Neutrophil (primary cell): Measurements from ENCODE around the gene CAMK2G.
"Not testable (repeated sequence)": the region's sequence is repeated elsewhere in the genome, so short reads cannot be mapped to it uniquely, and the experiment has no call there.

Experiments
- H3K27ac ChIP-seq: fragments of 200-600 bp; sonication (generic); 2 replicates; pipeline ENCODE4 v1.5.1; 2016; ENCODE audit warnings: mild to moderate bottlenecking, moderate library complexity
- H3K27me3 ChIP-seq: fragments of 200-600 bp; sonication (generic); 2 replicates; pipeline ENCODE4 v1.6.0; 2016; ENCODE audit warnings: mild to moderate bottlenecking
- H3K36me3 ChIP-seq: fragments of 200-600 bp; sonication (generic); 2 replicates; pipeline ENCODE4 v1.5.1; 2017
- H3K4me1 ChIP-seq, 2 experiments: fragments of 200-600 bp in 1 of 2; sonication (generic) in 1 of 2; 1 replicate in 1 of 2; 2 replicates in 1 of 2; pipeline versions ENCODE4 v1.5.1 to v1.6.1; 2013 to 2016; ENCODE audit warnings: low read depth in 1 of 2, low read length in 1 of 2, mild to moderate bottlenecking in 1 of 2, moderate library complexity in 1 of 2; ENCODE audit not compliant: control insufficient read depth in 1 of 2, insufficient read depth in 1 of 2
- H3K4me3 ChIP-seq, 2 experiments: fragments of 200-600 bp in 1 of 2; sonication (generic) in 1 of 2; 1 replicate in 1 of 2; 2 replicates in 1 of 2; pipeline ENCODE4 v1.5.1; 2013 to 2016; ENCODE audit warnings: low read depth in 1 of 2, low read length in 1 of 2, mild to moderate bottlenecking in 1 of 2, moderate library complexity in 1 of 2
- H3K9me3 ChIP-seq: fragments of 200-600 bp; sonication (generic); 2 replicates; pipeline ENCODE4 v1.5.1; 2016
- TF ChIP-seq, protein P1 (sequence below): fragments of 200-600 bp; sonication (generic); IDR thresholded peaks from 2 replicates; pipeline ENCODE4 v1.5.1; 2016; ENCODE audit warnings: antibody characterized with exemption

CAMK2G gene

DNA sequence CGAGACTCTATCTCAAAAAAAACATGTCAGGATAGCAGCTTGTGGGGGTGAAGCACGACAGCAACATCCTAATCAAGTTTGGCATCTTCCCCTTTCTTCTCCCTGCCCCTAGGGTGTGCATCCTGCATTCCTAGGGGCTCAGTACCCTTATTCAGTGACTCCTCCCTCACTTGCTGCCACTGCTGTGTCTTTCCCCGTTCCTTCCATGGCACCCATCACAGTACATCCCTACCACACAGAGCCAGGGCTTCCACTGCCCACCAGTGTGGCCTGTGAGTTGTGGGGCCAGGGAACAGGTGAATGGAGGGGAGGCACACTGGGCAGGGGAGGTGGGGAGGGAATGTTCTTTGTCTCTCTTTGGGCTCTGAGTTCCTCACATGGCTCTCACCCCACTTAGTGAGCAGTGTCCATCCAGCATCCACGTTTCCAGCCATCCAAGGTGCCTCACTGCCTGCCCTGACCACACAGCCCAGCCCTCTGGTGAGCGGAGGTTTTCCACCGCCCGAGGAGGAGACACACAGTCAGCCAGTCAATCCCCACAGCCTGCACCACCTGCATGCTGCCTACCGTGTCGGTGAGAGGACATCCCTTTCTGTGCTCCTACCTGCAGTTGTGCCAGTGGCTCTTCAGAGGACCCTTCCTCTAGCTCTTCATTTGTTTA is 74.3 kb downstream of the CAMK2G start:
- no peaks in the 10 kb centered on the region for H3K27me3 ChIP-seq
- peak overlapping the region; percentile 20 for H3K27ac ChIP-seq
- H3K4me3 ChIP-seq, result no peak overlapping the region
- H3K36me3 ChIP-seq, result peaks cover 100% of the 10 kb centered on the region
- TF ChIP-seq, protein P1, sequence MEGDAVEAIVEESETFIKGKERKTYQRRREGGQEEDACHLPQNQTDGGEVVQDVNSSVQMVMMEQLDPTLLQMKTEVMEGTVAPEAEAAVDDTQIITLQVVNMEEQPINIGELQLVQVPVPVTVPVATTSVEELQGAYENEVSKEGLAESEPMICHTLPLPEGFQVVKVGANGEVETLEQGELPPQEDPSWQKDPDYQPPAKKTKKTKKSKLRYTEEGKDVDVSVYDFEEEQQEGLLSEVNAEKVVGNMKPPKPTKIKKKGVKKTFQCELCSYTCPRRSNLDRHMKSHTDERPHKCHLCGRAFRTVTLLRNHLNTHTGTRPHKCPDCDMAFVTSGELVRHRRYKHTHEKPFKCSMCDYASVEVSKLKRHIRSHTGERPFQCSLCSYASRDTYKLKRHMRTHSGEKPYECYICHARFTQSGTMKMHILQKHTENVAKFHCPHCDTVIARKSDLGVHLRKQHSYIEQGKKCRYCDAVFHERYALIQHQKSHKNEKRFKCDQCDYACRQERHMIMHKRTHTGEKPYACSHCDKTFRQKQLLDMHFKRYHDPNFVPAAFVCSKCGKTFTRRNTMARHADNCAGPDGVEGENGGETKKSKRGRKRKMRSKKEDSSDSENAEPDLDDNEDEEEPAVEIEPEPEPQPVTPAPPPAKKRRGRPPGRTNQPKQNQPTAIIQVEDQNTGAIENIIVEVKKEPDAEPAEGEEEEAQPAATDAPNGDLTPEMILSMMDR, result no peak
- no peaks in the 10 kb centered on the region for H3K4me1 ChIP-seq
- H3K9me3 ChIP-seq, result no peaks in the 10 kb centered on the region

DNA sequence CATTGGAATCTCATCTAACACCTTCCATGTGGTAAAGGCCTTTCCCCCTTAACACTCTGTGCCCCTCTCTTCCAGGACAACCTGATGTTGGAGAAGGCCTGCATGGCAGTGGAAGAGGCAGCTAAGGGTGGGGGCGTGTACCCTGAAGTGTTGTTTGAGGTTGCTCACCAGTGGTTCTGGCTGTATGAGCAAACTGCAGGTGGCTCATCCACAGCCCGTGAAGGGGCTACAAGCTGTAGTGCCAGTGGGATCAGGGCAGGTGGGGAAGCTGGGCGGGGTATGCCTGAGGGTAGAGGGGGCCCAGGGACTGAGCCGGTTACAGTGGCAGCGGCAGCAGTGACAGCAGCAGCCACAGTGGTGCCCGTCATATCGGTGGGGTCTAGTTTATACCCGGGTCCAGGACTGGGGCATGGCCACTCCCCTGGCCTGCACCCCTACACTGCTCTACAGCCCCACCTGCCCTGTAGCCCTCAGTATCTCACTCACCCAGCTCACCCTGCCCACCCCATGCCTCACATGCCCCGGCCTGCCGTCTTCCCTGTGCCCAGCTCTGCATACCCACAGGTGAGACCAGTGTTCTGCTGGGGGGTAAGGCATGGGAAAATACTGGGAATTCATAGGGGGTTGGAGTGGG is 75.3 kb downstream of the CAMK2G start:
- H3K9me3 ChIP-seq, result no peaks in the 10 kb centered on the region
- H3K4me1 ChIP-seq, result no peaks in the 10 kb centered on the region
- H3K27me3 ChIP-seq, result no peaks in the 10 kb centered on the region
- H3K27ac ChIP-seq, result no peak overlapping the region
- TF ChIP-seq, protein P1, result no peak
- peaks cover 100% of the 10 kb centered on the region for H3K36me3 ChIP-seq
- H3K4me3 ChIP-seq, result no peak overlapping the region

DNA sequence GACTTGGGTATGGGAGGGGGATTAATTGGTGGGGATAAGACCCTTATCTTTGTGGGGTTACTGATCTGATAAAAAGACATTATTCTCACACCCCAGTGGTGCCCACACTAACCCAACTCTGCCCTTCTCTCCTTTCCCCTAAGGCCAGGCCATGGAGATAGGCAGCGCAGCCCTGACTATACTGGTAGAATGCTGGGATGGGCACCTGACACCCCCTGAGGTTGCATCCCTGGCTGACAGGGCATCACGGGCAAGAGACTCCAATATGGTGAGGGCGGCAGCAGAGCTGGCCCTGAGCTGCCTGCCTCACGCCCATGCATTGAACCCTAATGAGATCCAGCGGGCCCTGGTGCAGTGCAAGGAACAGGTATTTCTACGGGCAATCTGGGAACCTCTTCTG is 76.3 kb downstream of the CAMK2G start:
- Histone ChIP-seq H3K27me3 (no peaks in the 10 kb centered on the region), H3K4me1 (no peaks in the 10 kb centered on the region), H3K4me3 (no peak overlapping the region), H3K27ac (no peak overlapping the region), H3K9me3 (no peaks in the 10 kb centered on the region), H3K36me3 (peaks cover 100% of the 10 kb centered on the region)
- TF ChIP-seq, protein P1, result no peak

DNA sequence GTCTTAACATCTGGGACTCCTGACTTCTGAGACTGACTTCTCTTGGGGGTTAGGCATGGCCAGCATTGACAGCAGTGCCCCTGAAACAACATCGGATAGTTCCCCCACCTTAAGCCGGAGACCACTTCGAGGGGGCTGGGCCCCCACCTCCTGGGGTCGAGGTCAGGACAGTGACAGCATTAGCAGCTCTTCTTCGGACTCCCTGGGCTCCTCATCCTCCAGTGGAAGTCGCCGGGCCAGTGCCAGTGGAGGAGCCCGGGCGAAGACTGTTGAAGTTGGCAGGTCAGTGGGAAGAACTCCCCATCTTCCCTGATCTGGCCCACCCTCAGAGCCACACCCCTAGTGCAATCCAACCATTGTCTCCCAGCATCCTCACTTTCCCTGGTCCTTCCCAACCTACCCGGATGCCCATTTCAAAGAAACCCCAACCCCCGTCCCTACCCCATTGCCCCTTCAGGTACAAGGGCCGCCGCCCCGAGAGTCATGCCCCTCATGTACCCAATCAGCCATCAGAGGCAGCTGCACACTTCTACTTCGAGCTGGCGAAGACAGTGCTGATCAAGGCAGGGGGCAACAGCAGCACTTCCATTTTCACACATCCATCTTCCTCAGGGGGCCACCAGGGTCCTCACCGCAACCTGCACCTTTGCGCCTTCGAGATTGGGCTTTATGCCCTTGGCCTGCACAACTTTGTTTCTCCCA is 76.9 kb downstream of the CAMK2G start:
- no peaks in the 10 kb centered on the region for H3K9me3 ChIP-seq
- no peaks in the 10 kb centered on the region for H3K27me3 ChIP-seq
- no peak overlapping the region for H3K4me3 ChIP-seq
- no peak overlapping the region for H3K27ac ChIP-seq
- H3K36me3 ChIP-seq, result peaks cover 100% of the 10 kb centered on the region
- H3K4me1 ChIP-seq, result no peaks in the 10 kb centered on the region
- TF ChIP-seq, protein P1, result no peak

GRCh38 chr10:73796766-73797165 is 77.6 kb downstream of the CAMK2G start:
- no peak overlapping the region for H3K27ac ChIP-seq
- H3K4me1 ChIP-seq, result no peaks in the 10 kb centered on the region
- H3K27me3 ChIP-seq, result no peaks in the 10 kb centered on the region
- TF ChIP-seq, protein P1, result no peak
- peaks cover 100% of the 10 kb centered on the region for H3K36me3 ChIP-seq
- H3K4me3 ChIP-seq, result no peak overlapping the region
- H3K9me3 ChIP-seq, result no peaks in the 10 kb centered on the region

- H3K9me3 ChIP-seq, H3K4me3 ChIP-seq, H3K27me3 ChIP-seq, H3K27ac ChIP-seq, H3K4me1 ChIP-seq: not testable (repeated sequence)
- H3K36me3 ChIP-seq, result peaks cover 100% of the 10 kb centered on the region
Observed at GRCh38 chr10:73796035-73796434, 78.3 kb downstream of the CAMK2G start.

DNA sequence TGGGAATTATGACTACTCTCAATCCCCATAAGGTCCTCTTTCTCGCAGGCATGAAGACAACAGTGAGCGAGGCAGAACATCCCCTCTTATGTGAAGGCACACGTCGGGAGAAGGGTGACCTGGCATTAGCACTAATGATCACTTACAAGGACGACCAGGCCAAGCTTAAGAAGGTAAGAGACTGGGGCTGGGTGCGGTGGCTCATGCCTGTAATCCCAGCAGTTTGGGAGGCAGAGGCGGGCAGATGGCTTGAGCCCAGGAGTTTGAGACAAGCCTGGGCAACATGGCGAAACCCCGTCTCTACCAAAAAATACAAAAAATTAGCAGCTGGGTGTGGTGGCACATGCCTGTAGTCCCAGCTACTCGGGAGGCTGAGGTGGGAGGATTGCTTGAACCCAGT is 78.9 kb downstream of the CAMK2G start:
- H3K36me3 ChIP-seq, result peaks cover 100% of the 10 kb centered on the region
- H3K4me3 ChIP-seq, H3K27me3 ChIP-seq, H3K9me3 ChIP-seq, H3K4me1 ChIP-seq, H3K27ac ChIP-seq: not testable (repeated sequence)
